Common myeloid progenitor, CD34-positive (primary cell): ENCODE measurements around the gene PCDHB10.
A peak's percentile ranks its signal among the peaks of the same experiment; 100 is the strongest.
"Not testable (repeated sequence)": the region's sequence is repeated elsewhere in the genome, so short reads cannot be mapped to it uniquely, and the experiment has no call there.

Experiments
- CTCF ChIA-PET: fragments of 350-600 bp; sonication (Branson Sonifier 250); formaldehyde crosslinking; loops from one replicate; lab custom pipeline; 2021; ENCODE audit warnings: antibody characterized with exemption; lab: Charles Lee
- POLR2A ChIA-PET: fragments of 350-600 bp; sonication (Branson Sonifier 250); formaldehyde crosslinking; loops from one replicate; lab custom pipeline; 2021; ENCODE audit warnings: antibody characterized with exemption; lab: Charles Lee
- DNase-seq, 3 donors: peaks; one replicate each; pipeline versions ENCODE4 v3.0.0 to v3.0.0-alpha.2; 2013
- H3K27ac ChIP-seq, 2 experiments: 1 replicate in 1 of 2; 2 replicates in 1 of 2; pipeline ENCODE4 v1.7.0; 2013; ENCODE audit warnings: inconsistent platforms in 2 of 2, low read length in 2 of 2, mild to moderate bottlenecking in 2 of 2, low read depth in 1 of 2, moderate library complexity in 1 of 2; ENCODE audit not compliant: severe bottlenecking in 2 of 2, insufficient read depth in 1 of 2, poor library complexity in 1 of 2
- H3K27me3 ChIP-seq, 5 experiments: replicated peaks in 2 of 5; 1 replicate in 3 of 5; 2 replicates in 2 of 5; pipeline versions ENCODE4 v1.6.1 to v1.7.0; 2013; ENCODE audit warnings: low read length in 4 of 5, mild to moderate bottlenecking in 2 of 5, moderate library complexity in 2 of 5, inconsistent platforms in 1 of 5; ENCODE audit not compliant: insufficient read depth in 5 of 5, control insufficient read depth in 4 of 5
- H3K36me3 ChIP-seq, 4 experiments: 1 replicate in 2 of 4; 2 replicates in 2 of 4; pipeline versions ENCODE4 v1.6.1 to v1.7.0; 2013; ENCODE audit warnings: low read length in 3 of 4, control low read depth in 1 of 4, mild to moderate bottlenecking in 1 of 4; ENCODE audit not compliant: control insufficient read depth in 4 of 4, insufficient read depth in 4 of 4
- H3K4me1 ChIP-seq, 4 experiments: 1 replicate in 3 of 4; 2 replicates in 1 of 4; pipeline versions ENCODE4 v1.6.1 to v1.7.1; 2013; ENCODE audit warnings: low read length in 3 of 4, mild to moderate bottlenecking in 3 of 4, control low read depth in 1 of 4, inconsistent platforms in 1 of 4, moderate library complexity in 1 of 4; ENCODE audit not compliant: control insufficient read depth in 4 of 4, insufficient read depth in 4 of 4; ENCODE audit errors: control extremely low read depth in 1 of 4
- H3K4me3 ChIP-seq, 7 experiments: 1 replicate in 4 of 7; 2 replicates in 3 of 7; pipeline versions ENCODE4 v1.5.1 to v1.7.0; 2013; ENCODE audit warnings: mild to moderate bottlenecking in 7 of 7, low read length in 6 of 7, moderate library complexity in 6 of 7, inconsistent platforms in 2 of 7, low read depth in 2 of 7, control low read depth in 1 of 7; ENCODE audit not compliant: insufficient read depth in 4 of 7, control insufficient read depth in 1 of 7; ENCODE audit errors: extremely low read depth in 1 of 7
- H3K9me3 ChIP-seq, 5 experiments: 1 replicate in 4 of 5; 2 replicates in 1 of 5; pipeline versions ENCODE4 v1.6.1 to v1.7.1; 2013; ENCODE audit warnings: low read length in 4 of 5, mild to moderate bottlenecking in 2 of 5, inconsistent platforms in 1 of 5, low read depth in 1 of 5, moderate library complexity in 1 of 5; ENCODE audit not compliant: control insufficient read depth in 4 of 5, insufficient read depth in 2 of 5; ENCODE audit errors: control extremely low read depth in 1 of 5
- WGBS: methylation state at CpG from one replicate; pipeline ENCODE4 v1.1.5; 2013; ENCODE audit not compliant: insufficient coverage; 5-methylcytosine and 5-hydroxymethylcytosine counted together

The PCDHB10 gene

DNA sequence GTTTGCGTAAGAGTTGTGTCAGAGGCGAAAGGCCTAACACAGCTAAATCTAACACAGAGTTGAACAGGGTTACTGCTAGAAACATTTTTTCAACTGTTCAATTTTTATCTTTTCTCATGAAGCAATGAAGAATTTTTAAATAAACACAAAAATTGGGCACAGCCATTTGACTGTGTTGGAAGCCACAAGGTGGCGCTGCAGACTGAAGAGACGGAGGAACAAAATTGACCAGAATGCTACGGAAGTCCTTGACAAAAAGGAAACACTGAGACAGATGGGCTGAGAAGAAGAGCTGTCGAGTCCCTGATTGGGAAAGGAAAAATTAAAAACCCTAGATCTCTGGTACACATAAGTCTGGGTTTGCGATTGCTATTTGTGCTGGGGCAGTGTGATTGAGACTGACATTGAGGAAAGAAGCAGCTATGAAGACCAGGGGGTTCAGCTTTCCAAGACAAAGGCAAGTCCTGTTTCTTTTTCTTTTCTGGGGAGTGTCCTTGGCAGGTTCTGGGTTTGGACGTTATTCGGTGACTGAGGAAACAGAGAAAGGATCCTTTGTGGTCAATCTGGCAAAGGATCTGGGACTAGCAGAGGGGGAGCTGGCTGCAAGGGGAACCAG, 5.1 kb upstream of the PCDHB10 start, which contains the start of gene PCDHB9:
Gene PCDHB9, plus strand, starts transcription at position 265 of the 616 bp plus-strand sequence. Its CDS starts 158 bp downstream, at position 423.
- H3K36me3 ChIP-seq: no peaks in the 10 kb centered on the region
- DNase-seq: peak in 2 of 3 donors; percentile 19 to 20
- WGBS: 25% methylated on average over 6 of the region's 9 CpGs
- no peaks in the 10 kb centered on the region for H3K4me1 ChIP-seq
- H3K9me3 ChIP-seq: peaks cover 0 to 30% (median 21%) of the 10 kb centered on the region in 5 experiments
- no peak within 1 kb of the TSS for H3K4me3 ChIP-seq
- peaks cover 5 to 52% (median 15%) of the 10 kb centered on the region in 5 experiments for H3K27me3 ChIP-seq
- no peak within 1 kb of the TSS for H3K27ac ChIP-seq
- ChIA-PET CTCF (no interaction called here), POLR2A (interaction anchor here (0.6 kb wide), 1 partner anchor 127 kb away, joined by 6 read pairs; no protein-coding TSS in a partner anchor)

DNA sequence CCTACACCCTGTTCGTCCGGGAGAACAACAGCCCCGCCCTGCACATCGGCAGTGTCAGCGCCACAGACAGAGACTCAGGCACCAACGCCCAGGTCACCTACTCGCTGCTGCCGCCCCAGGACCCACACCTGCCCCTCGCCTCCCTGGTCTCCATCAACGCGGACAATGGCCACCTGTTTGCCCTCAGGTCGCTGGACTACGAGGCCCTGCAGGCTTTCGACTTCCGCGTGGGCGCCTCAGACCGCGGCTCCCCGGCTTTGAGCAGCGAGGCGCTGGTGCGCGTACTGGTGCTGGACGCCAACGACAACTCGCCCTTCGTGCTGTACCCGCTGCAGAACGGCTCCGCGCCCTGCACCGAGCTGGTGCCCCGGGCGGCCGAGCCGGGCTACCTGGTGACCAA, 3.5 kb upstream of the PCDHB10 start:
- H3K4me3 ChIP-seq, H3K36me3 ChIP-seq, POLR2A ChIA-PET, DNase-seq, H3K4me1 ChIP-seq, CTCF ChIA-PET, H3K27ac ChIP-seq: not testable (repeated sequence)
- Histone ChIP-seq H3K27me3 (peaks cover 5 to 49% (median 10%) of the 10 kb centered on the region in 5 experiments), H3K9me3 (peaks cover 0 to 20% (median 14%) of the 10 kb centered on the region in 5 experiments)
- 23% methylated on average over 5 of the region's 37 CpGs for WGBS

DNA sequence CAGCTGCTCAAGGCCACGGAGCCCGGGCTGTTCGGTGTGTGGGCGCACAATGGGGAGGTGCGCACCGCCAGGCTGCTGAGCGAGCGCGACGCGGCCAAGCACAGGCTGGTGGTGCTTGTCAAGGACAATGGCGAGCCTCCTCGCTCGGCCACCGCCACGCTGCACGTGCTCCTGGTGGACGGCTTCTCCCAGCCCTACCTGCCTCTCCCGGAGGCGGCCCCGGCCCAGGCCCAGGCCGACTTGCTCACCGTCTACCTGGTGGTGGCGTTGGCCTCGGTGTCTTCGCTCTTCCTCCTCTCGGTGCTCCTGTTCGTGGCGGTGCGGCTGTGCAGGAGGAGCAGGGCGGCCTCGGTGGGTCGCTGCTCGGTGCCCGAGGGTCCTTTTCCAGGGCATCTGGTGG, 3.0 kb upstream of the PCDHB10 start:
- DNase-seq, POLR2A ChIA-PET, H3K4me3 ChIP-seq, CTCF ChIA-PET, H3K27ac ChIP-seq, H3K4me1 ChIP-seq, H3K36me3 ChIP-seq: not testable (repeated sequence)
- Histone ChIP-seq H3K27me3 (peaks cover 5 to 48% (median 10%) of the 10 kb centered on the region in 5 experiments), H3K9me3 (peaks cover 0 to 19% (median 14%) of the 10 kb centered on the region in 5 experiments)
- 17% methylated on average over 14 of the region's 35 CpGs for WGBS

DNA sequence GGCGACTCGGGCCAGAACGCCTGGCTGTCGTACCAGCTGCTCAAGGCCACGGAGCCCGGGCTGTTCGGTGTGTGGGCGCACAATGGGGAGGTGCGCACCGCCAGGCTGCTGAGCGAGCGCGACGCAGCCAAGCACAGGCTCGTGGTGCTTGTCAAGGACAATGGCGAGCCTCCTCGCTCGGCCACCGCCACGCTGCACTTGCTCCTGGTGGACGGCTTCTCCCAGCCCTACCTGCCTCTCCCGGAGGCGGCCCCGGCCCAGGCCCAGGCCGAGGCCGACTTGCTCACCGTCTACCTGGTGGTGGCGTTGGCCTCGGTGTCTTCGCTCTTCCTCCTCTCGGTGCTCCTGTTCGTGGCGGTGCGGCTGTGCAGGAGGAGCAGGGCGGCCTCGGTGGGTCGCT, 2.2 kb downstream of the PCDHB10 start:
- H3K4me1 ChIP-seq, POLR2A ChIA-PET, DNase-seq, H3K36me3 ChIP-seq, H3K27ac ChIP-seq, CTCF ChIA-PET, H3K4me3 ChIP-seq: not testable (repeated sequence)
- H3K9me3 ChIP-seq: peaks cover 2 to 18% (median 11%) of the 10 kb centered on the region in 5 experiments
- peaks cover 3 to 28% (median 4%) of the 10 kb centered on the region in 5 experiments for H3K27me3 ChIP-seq
- no CpG with 5 or more reads among the region's 37 CpGs for WGBS

DNA sequence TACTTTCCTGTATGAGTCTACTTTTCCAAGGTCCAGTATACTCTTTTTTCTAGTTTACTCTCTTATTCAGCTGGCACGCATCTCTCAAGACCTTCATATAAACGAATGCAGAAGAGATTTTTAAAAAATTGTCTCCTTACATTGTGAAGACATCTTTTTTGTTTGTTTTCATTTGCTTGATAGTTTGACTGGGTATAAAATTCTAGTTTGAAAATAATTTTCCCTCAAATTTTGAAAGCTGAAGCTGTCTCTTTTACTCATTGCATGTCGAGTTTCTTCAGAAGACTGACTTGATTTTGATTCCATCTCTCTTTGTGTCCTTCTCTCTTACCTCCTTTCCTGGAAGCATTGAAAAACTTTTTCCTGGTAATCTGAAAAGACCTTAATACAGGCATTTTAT, 4.2 kb downstream of the PCDHB10 start:
- peaks cover 3 to 41% (median 9%) of the 10 kb centered on the region in 5 experiments for H3K27me3 ChIP-seq
- DNase-seq: no peak
- peaks cover 11 to 34% (median 14%) of the 10 kb centered on the region in 5 experiments for H3K9me3 ChIP-seq
- H3K4me3 ChIP-seq: no peak overlapping the region
- no peaks in the 10 kb centered on the region for H3K4me1 ChIP-seq
- no peak overlapping the region for H3K27ac ChIP-seq
- ChIA-PET POLR2A (no interaction called here), CTCF (no interaction called here)
- no peaks in the 10 kb centered on the region for H3K36me3 ChIP-seq
- WGBS: 80% methylated on average over 1 of the region's 3 CpGs

DNA sequence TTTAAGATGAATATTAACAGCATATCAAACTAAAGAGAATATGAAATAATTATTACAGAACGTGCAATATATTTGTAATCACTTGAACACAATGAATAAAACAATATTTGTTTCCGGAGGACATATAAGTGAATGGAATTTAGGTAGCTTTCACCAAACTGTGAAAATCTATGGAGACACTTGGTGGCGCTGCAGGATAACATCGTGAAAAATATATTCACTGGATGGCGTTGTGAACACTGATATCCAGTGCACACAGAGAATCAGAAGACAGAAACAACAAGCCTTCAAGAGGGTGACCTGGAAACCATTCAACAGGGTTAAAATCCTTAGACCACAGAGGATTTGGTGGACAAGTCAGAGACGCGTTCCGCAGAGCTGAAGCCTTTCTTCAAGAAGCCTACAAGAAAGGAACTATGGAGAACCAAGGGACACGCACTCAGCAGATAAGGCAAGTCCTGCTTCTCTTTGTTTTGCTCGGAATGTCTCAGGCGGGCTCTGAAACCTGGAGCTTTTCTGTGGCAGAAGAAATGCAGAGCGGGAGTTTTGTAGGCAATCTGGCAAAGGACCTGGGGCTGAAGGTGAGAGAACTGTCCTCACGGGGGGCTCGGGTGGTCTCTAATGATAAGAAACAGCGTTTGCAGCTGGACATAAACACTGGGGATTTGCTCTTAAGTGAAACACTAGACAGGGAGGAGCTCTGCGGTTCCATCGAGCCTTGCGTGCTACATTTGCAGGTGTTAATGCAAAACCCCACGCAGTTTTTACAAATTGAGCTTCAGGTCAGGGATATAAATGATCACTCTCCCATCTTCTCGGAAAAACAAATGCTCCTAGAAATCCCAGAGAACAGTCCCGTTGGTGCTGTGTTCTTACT, 7.4 kb downstream of the PCDHB10 start, which contains the start of gene PCDHB11:
Gene PCDHB11, plus strand, starts transcription at position 269 of the 877 bp plus-strand sequence. Its CDS starts 148 bp downstream, at position 417.
- POLR2A ChIA-PET: interaction anchor here (0.5 to 1.0 kb wide), 2 partner anchors 33 to 39 kb away, joined by 3 read pairs; no protein-coding TSS in a partner anchor
- H3K4me1 ChIP-seq: no peaks in the 10 kb centered on the region
- peak in 2 of 3 donors; percentile 2 to 3 for DNase-seq
- H3K27ac ChIP-seq: no peak within 1 kb of the TSS
- peak within 1 kb of the TSS in 1 of 7 experiments; percentile 19 for H3K4me3 ChIP-seq
- H3K27me3 ChIP-seq: peaks cover 3 to 31% (median 6%) of the 10 kb centered on the region in 5 experiments
- H3K36me3 ChIP-seq: no peaks in the 10 kb centered on the region
- WGBS: 42% methylated on average over 18 of the region's 21 CpGs
- peaks cover 11 to 35% (median 15%) of the 10 kb centered on the region in 5 experiments for H3K9me3 ChIP-seq
- CTCF ChIA-PET: no interaction called here
